NCI-H69 (cell line): ENCODE results near the gene ZNF195.
"Not testable (repeated sequence)": the region's sequence is repeated elsewhere in the genome, so short reads cannot be mapped to it uniquely, and the experiment has no call there.

ENCODE experiments used
- DNase-seq: peaks from one replicate; lab custom pipeline; 2025; lab: John Stamatoyannopoulos, UW

The ZNF195 gene

GRCh38 chr11:3402181-3402860 lies 23.4 kb upstream of the ZNF195 start:
- DNase-seq = not testable (repeated sequence)

GRCh38 chr11:3401052-3401451 lies 22.1 kb upstream of the ZNF195 start:
- DNase-seq = not testable (repeated sequence)

- not testable (repeated sequence) for DNase-seq
Observed at GRCh38 chr11:3398509-3398908, 19.6 kb upstream of the ZNF195 start.

- DNase-seq = not testable (repeated sequence)
Observed at GRCh38 chr11:3398106-3398505, 19.2 kb upstream of the ZNF195 start.

- not testable (repeated sequence) for DNase-seq
Observed at GRCh38 chr11:3397210-3397609, 18.3 kb upstream of the ZNF195 start.

- not testable (repeated sequence) for DNase-seq
Observed at GRCh38 chr11:3395468-3395867, 16.5 kb upstream of the ZNF195 start.

GRCh38 chr11:3394956-3395355 lies 16.0 kb upstream of the ZNF195 start:
- DNase-seq = not testable (repeated sequence)

GRCh38 chr11:3393450-3393849 lies 14.5 kb upstream of the ZNF195 start:
- not testable (repeated sequence) for DNase-seq

GRCh38 chr11:3382613-3383285 lies 3.8 kb upstream of the ZNF195 start:
- no peak for DNase-seq

GRCh38 chr11:3381794-3382193 lies 2.8 kb upstream of the ZNF195 start:
- no peak for DNase-seq

GRCh38 chr11:3380706-3381545 lies 2.0 kb upstream of the ZNF195 start:
- no peak for DNase-seq

GRCh38 chr11:3375552-3375951 lies 3.4 kb downstream of the ZNF195 start:
- DNase-seq = no peak

GRCh38 chr11:3370311-3370870 lies 8.6 kb downstream of the ZNF195 start:
- DNase-seq = no peak

- no peak for DNase-seq
Observed at GRCh38 chr11:3369366-3369765, 9.6 kb downstream of the ZNF195 start.

GRCh38 chr11:3368199-3368598 lies 10.7 kb downstream of the ZNF195 start:
- no peak for DNase-seq

GRCh38 chr11:3367221-3367620 lies 11.7 kb downstream of the ZNF195 start:
- DNase-seq = no peak

GRCh38 chr11:3359092-3359824 lies 19.7 kb downstream of the ZNF195 start:
- no peak for DNase-seq

GRCh38 chr11:3357994-3358676 lies 20.8 kb downstream of the ZNF195 start:
- DNase-seq = no peak

GRCh38 chr11:3357302-3357701 lies 21.6 kb downstream of the ZNF195 start:
- DNase-seq = no peak

GRCh38 chr11:3356858-3357257 lies 22.1 kb downstream of the ZNF195 start:
- DNase-seq = no peak

- DNase-seq = no peak
Observed at GRCh38 chr11:3353066-3353465, 25.9 kb downstream of the ZNF195 start.
